HepG2 (cell line): ENCODE measurements around the gene GPR183. TPM values are rescaled to one million over a fixed set of nuclear protein-coding genes. Genes with fewer than 3 reads are reported as not detected.

Experiments
- ATAC-seq: fragments of 200-7000 bp; cut with Tn5 transposase; 3 replicates; pipeline ENCODE4 v1.9.1; 2020; ENCODE audit warnings: mild to moderate bottlenecking, moderate library complexity
- BruUV-seq: library from RNA; stranded (reverse); fragments of 400-500 nt; replicated peaks from 2 replicates; lab custom pipeline; 2021; lab: Mats Ljungman, UMichigan
- CTCF ChIA-PET: fragments of 300-600 bp; formaldehyde crosslinking; extraction: SDS; loops from one replicate; lab custom pipeline; 2021; ENCODE audit warnings: low total read pairs, inconsistent platforms, low intra/inter-chr PET ratio; lab: Yijun Ruan, JAX
- POLR2A ChIA-PET: fragments of 350-600 bp; sonication (Branson Sonifier 250); formaldehyde crosslinking; loops from one replicate; lab custom pipeline; 2020; ENCODE audit warnings: antibody characterized with exemption, inconsistent platforms; lab: Yijun Ruan, JAX
- DNase-seq: peaks from one replicate; pipeline ENCODE4 v3.0.0-alpha.2; 2015; ENCODE audit warnings: low spot score
- FAIRE-seq: peaks from 3 replicates; lab custom pipeline; 2011; peaks lifted over from hg19 to GRCh38; lab: Jason Lieb, UNC
- H2AFZ ChIP-seq: one replicate; pipeline ENCODE4 v1.6.1; 2011; ENCODE audit warnings: low read length, inconsistent platforms
- H3K27ac ChIP-seq: fragments of 300-600 bp; 3 replicates; pipeline ENCODE4 v1.8.0; 2011; ENCODE audit warnings: mixed run types, mild to moderate bottlenecking, mixed read lengths, low read length, inconsistent platforms; ENCODE audit not compliant: insufficient read depth; ENCODE audit errors: extremely low read length
- H3K27me3 ChIP-seq, 2 experiments: fragments of 200-600 bp in 1 of 2; 2 replicates in 1 of 2; 3 replicates in 1 of 2; pipeline versions ENCODE4 v1.6.0 to v1.8.0; 2011; ENCODE audit warnings: low read length in 2 of 2, mild to moderate bottlenecking in 2 of 2, moderate library complexity in 2 of 2, inconsistent platforms in 1 of 2; ENCODE audit not compliant: insufficient read depth in 2 of 2, control insufficient read depth in 1 of 2
- H3K36me3 ChIP-seq, 2 experiments: fragments of 200-600 bp in 1 of 2; replicated peaks in 1 of 2; 2 replicates in 1 of 2; 3 replicates in 1 of 2; pipeline versions ENCODE4 v1.5.1 to v1.8.0; 2011; ENCODE audit warnings: low read length in 2 of 2, inconsistent platforms in 1 of 2; ENCODE audit not compliant: insufficient read depth in 2 of 2, control insufficient read depth in 1 of 2
- H3K4me1 ChIP-seq: 2 replicates; pipeline ENCODE4 v1.5.1; 2012; ENCODE audit warnings: low read length, inconsistent platforms; ENCODE audit not compliant: insufficient read depth
- H3K4me2 ChIP-seq: 2 replicates; pipeline ENCODE4 v1.6.0; 2011; ENCODE audit warnings: low read depth, low read length, inconsistent platforms
- H3K4me3 ChIP-seq, 3 experiments: fragments of 200-600 bp in 1 of 3; sonication (generic), shearing (Covaris generic) in 1 of 3; replicated peaks in 1 of 3; 2 replicates each; pipeline ENCODE4 v1.5.1; 2011 to 2016; ENCODE audit warnings: low read length in 3 of 3, inconsistent platforms in 2 of 3, low read depth in 2 of 3, mild to moderate bottlenecking in 2 of 3, control low read depth in 1 of 3, mixed read lengths in 1 of 3; ENCODE audit not compliant: insufficient read depth in 1 of 3
- H3K79me2 ChIP-seq: one replicate; pipeline ENCODE4 v1.6.1; 2011; ENCODE audit warnings: low read length, inconsistent platforms; ENCODE audit not compliant: insufficient read depth
- H3K9ac ChIP-seq: 2 replicates; pipeline ENCODE4 v1.6.0; 2011; ENCODE audit warnings: mild to moderate bottlenecking, low read depth, low read length, inconsistent platforms; ENCODE audit not compliant: insufficient read depth
- H3K9me3 ChIP-seq: 2 replicates; pipeline ENCODE4 v1.5.1; 2012; ENCODE audit warnings: mild to moderate bottlenecking, low read length
- H4K20me1 ChIP-seq: 2 replicates; pipeline ENCODE4 v1.6.0; 2011; ENCODE audit warnings: inconsistent platforms, mild to moderate bottlenecking, low read length, moderate library complexity; ENCODE audit not compliant: insufficient read depth
- GPN1 ChIP-seq: sonication (generic); formaldehyde crosslinking; IDR thresholded peaks from 2 replicates; pipeline ENCODE4 v1.5.1; 2020; ENCODE audit warnings: missing genetic modification reagents, borderline replicate concordance
- KAT7 ChIP-seq: IDR thresholded peaks from 2 replicates; pipeline ENCODE4 v1.6.1; 2018; ENCODE audit warnings: borderline replicate concordance, missing compliant biosample characterization
- KLF6 ChIP-seq: IDR thresholded peaks from 2 replicates; pipeline ENCODE4 v1.8.0; 2016; ENCODE audit warnings: missing biosample characterization, missing genetic modification reagents
- MED8 ChIP-seq: sonication (generic); formaldehyde crosslinking; IDR thresholded peaks from 2 replicates; pipeline ENCODE4 v1.8.1; 2023; ENCODE audit warnings: mild to moderate bottlenecking, missing genetic modification reagents; ENCODE audit not compliant: insufficient replicate concordance
- NCOA2 ChIP-seq: sonication (generic); formaldehyde crosslinking; IDR thresholded peaks from 2 replicates; pipeline ENCODE4 v1.8.0; 2022; ENCODE audit warnings: inconsistent platforms
- RAD51 ChIP-seq: fragments of 450-650 bp; IDR thresholded peaks from 2 replicates; pipeline ENCODE4 v1.6.1; 2016; ENCODE audit warnings: borderline replicate concordance
- SIX4 ChIP-seq: sonication (generic); formaldehyde crosslinking; IDR thresholded peaks from 2 replicates; pipeline ENCODE4 v1.4.0; 2020; ENCODE audit warnings: missing genetic modification reagents
- SNAPC2 ChIP-seq: sonication (generic); formaldehyde crosslinking; IDR thresholded peaks from 2 replicates; pipeline ENCODE4 v1.8.1; 2022; ENCODE audit warnings: mild to moderate bottlenecking, missing genetic modification reagents
- SP140L ChIP-seq: sonication (generic); formaldehyde crosslinking; IDR thresholded peaks from 2 replicates; pipeline ENCODE4 v1.4.0; 2020; ENCODE audit warnings: missing genetic modification reagents, borderline replicate concordance
- THAP9 ChIP-seq: sonication (generic); formaldehyde crosslinking; IDR thresholded peaks from 2 replicates; pipeline ENCODE4; 2020; ENCODE audit warnings: missing genetic modification reagents, mild to moderate bottlenecking, borderline replicate concordance
- USF2 ChIP-seq, 2 experiments: sonication (generic) in 1 of 2; formaldehyde crosslinking in 1 of 2; IDR thresholded peaks; 2 replicates each; pipeline versions ENCODE4 v1.5.1 to v1.6.1; 2011 to 2020; ENCODE audit warnings: borderline replicate concordance in 1 of 2, low read depth in 1 of 2, low read length in 1 of 2, mild to moderate bottlenecking in 1 of 2, missing genetic modification reagents in 1 of 2, moderate library complexity in 1 of 2
- ZBTB7A ChIP-seq: sonication (generic); formaldehyde crosslinking; IDR thresholded peaks from 2 replicates; pipeline ENCODE4 v1.8.0; 2022; ENCODE audit warnings: mild to moderate bottlenecking, missing genetic modification reagents
- ZNF329 ChIP-seq: sonication (generic); formaldehyde crosslinking; IDR thresholded peaks from 2 replicates; pipeline ENCODE4 v1.9.0; 2021; ENCODE audit warnings: low read depth, mild to moderate bottlenecking, missing genetic modification reagents
- ZNF7 ChIP-seq: IDR thresholded peaks from 2 replicates; pipeline ENCODE4 v1.6.1; 2016; ENCODE audit warnings: missing biosample characterization, missing genetic modification reagents
- WGBS: methylation state at CpG from one replicate; pipeline ENCODE4 v1.1.6; 2017; ENCODE audit warnings: low lambda C conversion rate; 5-methylcytosine and 5-hydroxymethylcytosine counted together
- in situ Hi-C: cut with HindIII; loops from 2 replicates; pipeline ENCODE4 v1.10.0; 2017; ENCODE audit warnings: low pct_unique_long_range_greater_than_20kb; ENCODE audit not compliant: extremely low pct_ligation_motif_present
- intact Hi-C: fragments of 100-400 bp; cut with micrococcal nuclease; formaldehyde crosslinking; loops from one replicate; pipeline ENCODE4 v1.10.0; 2022; ENCODE audit not compliant: unreplicated experiment
- polyA plus RNA-seq, 8 experiments: library from polyadenylated mRNA; depleted of rRNA in 3 of 8; stranded (reverse) in 7 of 8; unstranded in 1 of 8; fragments of >200 nt; fragmentation: Illumina TruSeq in 4 of 8; extraction: Trizol in 4 of 8; gene quantifications; 2 replicates each; pipeline versions ENCODE4 v1.2.1 to v1.2.3, GENCODE V29; 2011 to 2016; ENCODE audit warnings: low read depth in 4 of 8, missing spikeins in 1 of 8, mixed read lengths in 1 of 8; ENCODE audit not compliant: insufficient read depth in 1 of 8
- total RNA-seq, 5 experiments: library from RNA; depleted of rRNA; stranded (reverse); fragments of >200 nt; fragmentation: Illumina TruSeq; extraction: Trizol; gene quantifications; 2 replicates each; pipeline ENCODE4 v1.2.3, GENCODE V29; 2016; ENCODE audit warnings: low read depth in 1 of 5
- TF ChIP-seq, protein P1 (sequence below): sonication (generic); formaldehyde crosslinking; IDR thresholded peaks from 2 replicates; pipeline ENCODE4 v1.8.1; 2023; ENCODE audit warnings: mild to moderate bottlenecking, missing genetic modification reagents, borderline replicate concordance
- TF ChIP-seq, protein P2 (sequence below): sonication (generic); formaldehyde crosslinking; IDR thresholded peaks from 2 replicates; pipeline ENCODE4 v1.4.0; 2020; ENCODE audit warnings: missing genetic modification reagents

GPR183 gene
- total and polyA plus RNA-seq, 2 of the 13 experiments (the other 11 are each of a cell fraction or from before 2014, with no cell fraction given), result not detected

DNA sequence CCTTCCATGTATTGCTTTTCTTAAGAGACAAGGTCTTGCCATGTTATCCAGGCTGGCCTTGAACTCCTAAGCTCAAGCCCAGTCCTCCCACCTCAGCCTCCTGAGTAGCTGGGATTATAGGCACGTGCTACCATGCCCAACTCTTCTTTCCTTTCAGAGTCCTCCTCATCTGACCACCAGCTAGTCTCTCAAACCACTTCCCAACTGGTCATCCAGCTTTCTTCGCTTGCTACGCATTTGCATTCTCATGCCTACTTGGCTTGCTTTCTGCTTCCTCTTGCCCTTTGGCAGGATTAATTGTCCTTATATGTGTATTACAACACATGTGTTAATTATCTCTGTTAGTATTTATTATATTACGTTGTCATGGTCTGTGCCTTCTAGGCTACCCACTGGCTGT is 55.3 kb downstream of the GPR183 start:
- no peaks in the 10 kb centered on the region for H4K20me1 ChIP-seq
- H3K9ac ChIP-seq, result no peak overlapping the region
- H3K4me2 ChIP-seq, result no peak overlapping the region
- H3K36me3 ChIP-seq, result peaks cover 6 to 16% of the 10 kb centered on the region in 2 experiments; a peak in 4 of 5 replicates
- FAIRE-seq (no peak), DNase-seq (no peak), ATAC-seq (no peak)
- BruUV-seq, result no TSS peak
- H2AFZ ChIP-seq, result no peak overlapping the region
- in situ Hi-C loops (no loop called here), intact Hi-C loops (no loop called here)
- H3K27ac ChIP-seq, result no peak overlapping the region
- no peaks in the 10 kb centered on the region for H3K4me1 ChIP-seq
- WGBS, result 98% methylated on average over 4 of the region's 4 CpGs
- no peak overlapping the region for H3K4me3 ChIP-seq
- H3K79me2 ChIP-seq, result no peaks in the 10 kb centered on the region
- ChIA-PET CTCF (no interaction called here), POLR2A (interaction anchor here (1.5 kb wide), 1 partner anchor 51 kb away, joined by 8 read pairs; the partner anchor contains the start of gene UBAC2)
- no peak for TF ChIP-seq ZNF7
- TF ChIP-seq SNAPC2 (CRISPR knock-in tag), result no peak
- no peak for TF ChIP-seq GPN1
- no peak for TF ChIP-seq THAP9 (CRISPR knock-in tag)
- TF ChIP-seq SIX4 (CRISPR knock-in tag), result no peak
- no peak for TF ChIP-seq SP140L (CRISPR knock-in tag)
- TF ChIP-seq MED8, result no peak
- TF ChIP-seq KAT7 (CRISPR knock-in tag), result no peak
- no peak for TF ChIP-seq NCOA2 (CRISPR knock-in tag)
- TF ChIP-seq, protein P1, sequence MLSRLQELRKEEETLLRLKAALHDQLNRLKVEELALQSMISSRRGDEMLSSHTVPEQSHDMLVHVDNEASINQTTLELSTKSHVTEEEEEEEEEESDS (CRISPR knock-in tag), result no peak
- TF ChIP-seq, protein P2, sequence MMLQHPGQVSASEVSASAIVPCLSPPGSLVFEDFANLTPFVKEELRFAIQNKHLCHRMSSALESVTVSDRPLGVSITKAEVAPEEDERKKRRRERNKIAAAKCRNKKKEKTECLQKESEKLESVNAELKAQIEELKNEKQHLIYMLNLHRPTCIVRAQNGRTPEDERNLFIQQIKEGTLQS (CRISPR knock-in tag), result no peak
- no peak for TF ChIP-seq USF2 (IDR thresholded peaks at IDR 0.05; ENCODE audit: low read depth, low read length)
- no peak for TF ChIP-seq USF2 (CRISPR knock-in tag; IDR thresholded peaks at IDR 0.05; ENCODE audit: borderline replicate concordance)
- no peak for TF ChIP-seq KLF6
- TF ChIP-seq RAD51, result no peak
- TF ChIP-seq ZBTB7A (CRISPR knock-in tag), result no peak
- no peak for TF ChIP-seq ZNF329 (CRISPR knock-in tag)
- H3K27me3 ChIP-seq, result no peaks in the 10 kb centered on the region
- no peaks in the 10 kb centered on the region for H3K9me3 ChIP-seq
